ENCODE data around the gene ZNF546. TPM values are rescaled to one million over a fixed set of nuclear protein-coding genes. Genes with fewer than 3 reads are reported as not detected.
A peak's percentile ranks its signal among the peaks of the same experiment; 100 is the strongest.
"Not testable (repeated sequence)": the region's sequence is repeated elsewhere in the genome, so short reads cannot be mapped to it uniquely, and the experiment has no call there.

Gene ZNF546
- total RNA-seq = 2.0 to 7.5 TPM (median 3.6 TPM) in 3 replicates
- long read RNA-seq, partial matches to known transcripts = 0 of 3 reads
- long read RNA-seq, other reads (novel, unspliced or antisense) = 1 of 3 reads

DNA sequence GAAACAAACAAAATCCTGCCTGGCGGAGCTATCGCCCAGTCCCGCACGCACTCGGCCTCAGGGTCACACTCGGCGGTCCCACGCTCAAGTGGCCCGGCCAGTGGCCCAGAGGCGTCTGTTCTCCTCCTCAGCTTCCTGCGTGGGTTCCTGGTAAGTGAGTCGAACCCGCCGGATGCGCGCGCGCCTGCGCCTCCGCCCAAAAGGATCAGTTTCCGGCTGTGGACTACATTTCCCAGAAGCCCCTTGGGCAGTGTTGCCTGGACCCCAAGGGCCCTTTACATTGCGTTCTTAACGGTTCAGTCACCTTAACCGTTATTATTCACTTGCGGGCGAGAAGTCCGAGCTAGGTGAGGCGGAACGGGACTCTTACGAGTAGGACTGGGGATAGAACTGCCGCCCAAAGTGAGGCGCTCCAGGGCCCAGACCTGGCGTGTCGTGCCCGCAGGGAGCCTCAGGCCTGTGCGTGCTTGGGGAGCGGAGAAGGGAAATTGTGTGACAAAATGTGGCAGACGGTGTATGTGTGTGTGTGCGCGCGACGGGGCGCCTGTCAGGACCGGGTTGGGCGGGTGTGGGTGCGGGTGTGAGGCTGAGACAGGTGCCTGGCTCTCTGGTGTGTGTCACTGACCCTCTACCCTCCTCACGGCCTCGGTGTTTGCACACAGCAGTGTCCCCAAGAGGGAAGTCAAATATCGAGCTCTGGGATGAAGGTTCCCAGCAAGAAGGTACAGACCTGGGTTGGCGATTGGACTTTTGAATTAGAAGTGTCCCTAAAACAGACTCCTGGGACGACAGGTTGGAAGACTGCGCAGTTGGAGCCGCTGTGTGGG lies at the start of gene ZNF546:
TSS of gene ZNF546 (plus strand) at position 250 of the 827 bp plus-strand sequence. CDS start 1,267 bp downstream, outside the sequence.
- TF ChIP-seq, protein P1, sequence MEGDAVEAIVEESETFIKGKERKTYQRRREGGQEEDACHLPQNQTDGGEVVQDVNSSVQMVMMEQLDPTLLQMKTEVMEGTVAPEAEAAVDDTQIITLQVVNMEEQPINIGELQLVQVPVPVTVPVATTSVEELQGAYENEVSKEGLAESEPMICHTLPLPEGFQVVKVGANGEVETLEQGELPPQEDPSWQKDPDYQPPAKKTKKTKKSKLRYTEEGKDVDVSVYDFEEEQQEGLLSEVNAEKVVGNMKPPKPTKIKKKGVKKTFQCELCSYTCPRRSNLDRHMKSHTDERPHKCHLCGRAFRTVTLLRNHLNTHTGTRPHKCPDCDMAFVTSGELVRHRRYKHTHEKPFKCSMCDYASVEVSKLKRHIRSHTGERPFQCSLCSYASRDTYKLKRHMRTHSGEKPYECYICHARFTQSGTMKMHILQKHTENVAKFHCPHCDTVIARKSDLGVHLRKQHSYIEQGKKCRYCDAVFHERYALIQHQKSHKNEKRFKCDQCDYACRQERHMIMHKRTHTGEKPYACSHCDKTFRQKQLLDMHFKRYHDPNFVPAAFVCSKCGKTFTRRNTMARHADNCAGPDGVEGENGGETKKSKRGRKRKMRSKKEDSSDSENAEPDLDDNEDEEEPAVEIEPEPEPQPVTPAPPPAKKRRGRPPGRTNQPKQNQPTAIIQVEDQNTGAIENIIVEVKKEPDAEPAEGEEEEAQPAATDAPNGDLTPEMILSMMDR (IDR thresholded peaks at IDR 0.05) = no peak
- Mint-ChIP-seq H3K27me3 (ENCODE audit: low read depth) (no peaks in the 10 kb centered on the region), H3K4me1 (ENCODE audit: low read depth) (peaks cover 28% of the 10 kb centered on the region), H3K9me3 (ENCODE audit: low read depth) (no peaks in the 10 kb centered on the region), H3K36me3 (ENCODE audit: low read depth) (peaks cover 2% of the 10 kb centered on the region), H3K4me3 (ENCODE audit: unreplicated experiment) (peak within 1 kb of the TSS; percentile 91), H3K27ac (ENCODE audit: unreplicated experiment) (peak within 1 kb of the TSS; percentile 95)
- DNase-seq (ENCODE audit: low spot score) = no peak

DNA sequence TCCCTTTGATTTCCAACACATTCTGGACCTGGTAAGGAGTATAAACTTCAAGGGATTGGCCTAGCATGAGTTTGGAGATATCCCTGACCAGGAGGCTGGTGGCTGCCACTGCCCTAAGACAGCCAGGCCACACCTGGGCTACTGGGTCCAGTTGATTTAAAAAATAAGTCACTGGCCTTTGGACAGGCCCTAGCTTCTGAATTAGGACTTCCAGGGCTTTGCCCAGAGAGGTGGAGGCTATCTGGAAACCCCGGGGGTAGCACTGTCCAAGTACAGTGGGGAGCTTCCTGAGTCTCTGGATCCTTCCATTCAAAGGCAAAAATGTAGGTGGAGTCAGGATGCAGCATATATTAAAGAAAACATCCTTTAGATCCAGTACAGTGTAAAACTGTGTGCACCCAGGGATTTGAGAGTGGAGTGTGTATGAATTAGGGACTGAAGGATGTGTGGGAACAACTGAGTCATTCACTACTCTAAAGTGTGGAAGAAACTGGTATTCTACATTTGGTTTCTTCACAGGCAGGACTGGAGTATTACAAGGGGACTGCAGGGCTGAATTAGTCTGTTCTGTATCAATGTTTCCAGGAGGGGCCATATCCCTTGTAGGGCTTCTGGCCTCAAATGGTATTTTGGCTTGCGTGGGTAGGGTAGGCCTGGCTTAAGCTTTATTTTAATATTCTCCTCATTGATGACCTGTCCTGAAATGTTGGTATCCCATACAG lies 47.7 kb upstream of the ZNF546 start:
- H3K27ac Mint-ChIP-seq (ENCODE audit: unreplicated experiment) = no peak overlapping the region
- DNase-seq (ENCODE audit: low spot score) = no peak

DNA sequence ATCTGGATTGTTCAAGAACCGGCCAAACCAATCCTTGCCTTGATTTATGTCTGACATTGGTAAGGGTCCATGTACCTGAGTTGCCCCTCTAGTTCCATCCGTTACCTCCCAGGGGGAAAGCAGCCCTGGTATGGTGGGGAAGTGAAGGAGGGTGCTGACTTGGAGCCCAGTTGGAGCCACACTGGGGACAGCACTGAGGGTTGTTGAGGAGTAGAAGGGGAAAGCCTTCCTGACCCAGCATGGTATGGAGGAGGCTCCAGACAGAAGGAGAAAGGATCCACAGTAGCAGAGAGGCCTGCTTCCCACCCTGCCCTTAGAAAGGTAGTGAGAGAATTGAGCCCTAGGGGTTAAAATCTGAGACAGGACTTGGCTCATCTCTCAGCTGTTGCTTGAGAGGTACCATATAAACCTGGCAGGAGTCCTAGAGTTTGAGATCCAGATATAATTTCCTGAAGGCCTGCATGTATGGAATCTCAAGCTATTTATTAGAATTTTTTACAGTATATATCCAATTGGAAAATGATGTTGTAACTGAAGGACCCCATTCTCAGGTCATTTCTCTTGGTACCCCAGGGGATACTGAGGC lies 45.7 kb upstream of the ZNF546 start:
- no peaks in the 10 kb centered on the region for H3K36me3 Mint-ChIP-seq (ENCODE audit: low read depth)
- TF ChIP-seq, protein P1 (IDR thresholded peaks at IDR 0.05) = no peak
- no peaks in the 10 kb centered on the region for H3K27me3 Mint-ChIP-seq (ENCODE audit: low read depth)
- no peaks in the 10 kb centered on the region for H3K9me3 Mint-ChIP-seq (ENCODE audit: low read depth)
- no peaks in the 10 kb centered on the region for H3K4me1 Mint-ChIP-seq (ENCODE audit: low read depth)
- no peak for DNase-seq (ENCODE audit: low spot score)
- H3K4me3 Mint-ChIP-seq (ENCODE audit: unreplicated experiment) = no peak overlapping the region
- no peak overlapping the region for H3K27ac Mint-ChIP-seq (ENCODE audit: unreplicated experiment)

More for the DNA sequence above, 47.7 kb upstream of the ZNF546 start:
- TF ChIP-seq, protein P1 (IDR thresholded peaks at IDR 0.05) = no peak
- Mint-ChIP-seq H3K4me1 (ENCODE audit: low read depth) (peaks cover 2% of the 10 kb centered on the region), H3K36me3 (ENCODE audit: low read depth) (no peaks in the 10 kb centered on the region), H3K4me3 (ENCODE audit: unreplicated experiment) (no peak overlapping the region), H3K9me3 (ENCODE audit: low read depth) (no peaks in the 10 kb centered on the region), H3K27me3 (ENCODE audit: low read depth) (no peaks in the 10 kb centered on the region)

DNA sequence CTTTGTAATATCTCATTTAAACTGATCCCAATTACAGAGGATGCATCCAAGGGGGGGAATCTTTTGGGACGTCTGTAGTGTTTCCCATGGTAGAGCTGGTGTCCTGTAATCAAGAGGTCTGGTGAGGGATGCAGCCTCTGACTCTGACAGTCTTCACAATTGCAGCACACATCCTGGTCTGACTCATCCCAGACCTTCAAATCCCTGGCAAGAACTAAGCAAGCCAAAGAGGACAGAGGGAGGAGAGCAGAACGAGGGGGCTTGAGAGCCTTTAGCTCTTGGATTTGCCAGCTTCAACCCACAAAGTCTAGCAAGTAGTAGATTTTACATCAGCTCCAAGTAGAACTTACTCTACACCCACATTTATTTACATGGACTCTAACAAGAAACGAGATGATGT lies 45.2 kb upstream of the ZNF546 start:
- TF ChIP-seq, protein P1 (IDR thresholded peaks at IDR 0.05) = no peak
- H3K27ac Mint-ChIP-seq (ENCODE audit: unreplicated experiment) = no peak overlapping the region
- H3K4me1 Mint-ChIP-seq (ENCODE audit: low read depth) = no peaks in the 10 kb centered on the region
- H3K9me3 Mint-ChIP-seq (ENCODE audit: low read depth) = no peaks in the 10 kb centered on the region
- no peak overlapping the region for H3K4me3 Mint-ChIP-seq (ENCODE audit: unreplicated experiment)
- H3K36me3 Mint-ChIP-seq (ENCODE audit: low read depth) = no peaks in the 10 kb centered on the region
- no peak for DNase-seq (ENCODE audit: low spot score)
- no peaks in the 10 kb centered on the region for H3K27me3 Mint-ChIP-seq (ENCODE audit: low read depth)

DNA sequence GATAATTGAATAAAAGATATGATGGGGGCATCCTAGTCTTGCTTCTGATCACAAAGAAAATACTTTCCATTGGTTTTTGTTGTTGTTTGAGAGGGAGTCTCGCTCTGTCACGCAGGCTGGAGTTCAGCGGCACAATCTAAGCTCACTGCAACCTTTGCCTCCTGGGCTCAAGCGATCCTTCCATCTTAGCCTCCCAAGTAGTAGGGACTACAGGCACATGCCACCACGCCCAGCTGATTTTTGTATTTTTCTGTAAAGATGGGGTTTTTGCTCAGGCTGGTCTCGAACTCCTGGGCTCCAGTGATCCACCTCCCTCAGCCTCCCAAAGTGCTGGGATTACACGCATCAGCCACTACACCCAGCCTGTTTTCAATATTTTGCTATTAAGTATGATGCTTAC lies 42.9 kb upstream of the ZNF546 start:
- H3K27ac Mint-ChIP-seq (ENCODE audit: unreplicated experiment) = no peak overlapping the region

DNA sequence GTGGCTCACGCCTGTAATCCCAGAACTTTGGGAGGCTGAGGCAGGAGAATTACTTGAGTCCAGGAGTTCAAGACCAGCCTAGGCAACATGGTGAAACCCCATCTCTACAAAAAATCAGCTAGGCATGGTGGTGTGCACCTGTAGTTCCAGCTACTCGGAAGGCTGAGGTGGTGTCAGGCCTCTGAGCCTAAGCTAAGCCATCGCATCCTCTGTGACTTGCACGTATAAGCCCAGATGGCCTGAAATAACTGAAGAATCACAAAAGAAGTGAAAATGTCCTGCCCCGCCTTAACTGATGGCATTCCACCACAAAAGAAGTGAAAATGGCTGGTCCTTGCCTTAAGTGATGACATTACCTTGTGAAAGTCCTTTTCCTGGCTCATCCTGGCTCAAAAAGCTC lies 39.0 kb upstream of the ZNF546 start:
- not testable (repeated sequence) for H3K27me3 Mint-ChIP-seq (ENCODE audit: low read depth); H3K4me3 Mint-ChIP-seq (ENCODE audit: unreplicated experiment); H3K36me3 Mint-ChIP-seq (ENCODE audit: low read depth); DNase-seq (ENCODE audit: low spot score); H3K9me3 Mint-ChIP-seq (ENCODE audit: low read depth); H3K4me1 Mint-ChIP-seq (ENCODE audit: low read depth); H3K27ac Mint-ChIP-seq (ENCODE audit: unreplicated experiment)

More for the DNA sequence above, 42.9 kb upstream of the ZNF546 start:
- TF ChIP-seq, protein P1 (IDR thresholded peaks at IDR 0.05) = no peak
- DNase-seq (ENCODE audit: low spot score) = no peak
- no peaks in the 10 kb centered on the region for H3K27me3 Mint-ChIP-seq (ENCODE audit: low read depth)
- H3K9me3 Mint-ChIP-seq (ENCODE audit: low read depth) = no peaks in the 10 kb centered on the region
- no peak overlapping the region for H3K4me3 Mint-ChIP-seq (ENCODE audit: unreplicated experiment)
- no peaks in the 10 kb centered on the region for H3K36me3 Mint-ChIP-seq (ENCODE audit: low read depth)
- H3K4me1 Mint-ChIP-seq (ENCODE audit: low read depth) = no peaks in the 10 kb centered on the region

DNA sequence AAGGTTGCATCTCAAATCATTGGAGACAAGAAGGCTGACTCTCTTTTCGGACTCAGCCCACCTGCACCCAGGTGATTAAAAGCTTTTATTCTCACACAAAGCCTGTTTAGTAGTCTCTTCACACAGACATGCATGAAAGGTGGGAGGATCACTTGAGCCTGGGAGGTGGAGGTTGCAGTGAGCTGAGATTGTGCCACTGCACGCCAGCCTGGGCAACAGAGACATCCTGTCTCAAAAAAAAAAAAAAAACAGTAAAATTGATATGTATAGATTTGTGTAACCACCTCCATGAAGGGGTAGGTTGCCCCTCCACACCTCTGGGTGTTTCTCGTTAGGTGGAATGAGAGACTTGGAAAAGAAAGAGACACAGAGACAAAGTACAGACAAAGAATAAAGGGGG lies 37.9 kb upstream of the ZNF546 start:
- H3K36me3 Mint-ChIP-seq (ENCODE audit: low read depth); H3K4me1 Mint-ChIP-seq (ENCODE audit: low read depth); H3K9me3 Mint-ChIP-seq (ENCODE audit: low read depth); H3K27me3 Mint-ChIP-seq (ENCODE audit: low read depth); H3K4me3 Mint-ChIP-seq (ENCODE audit: unreplicated experiment); H3K27ac Mint-ChIP-seq (ENCODE audit: unreplicated experiment); DNase-seq (ENCODE audit: low spot score): not testable (repeated sequence)

All from chondrocyte (in vitro differentiated cells).